ENCODE results near the gene AHNAK.

The AHNAK gene

DNA sequence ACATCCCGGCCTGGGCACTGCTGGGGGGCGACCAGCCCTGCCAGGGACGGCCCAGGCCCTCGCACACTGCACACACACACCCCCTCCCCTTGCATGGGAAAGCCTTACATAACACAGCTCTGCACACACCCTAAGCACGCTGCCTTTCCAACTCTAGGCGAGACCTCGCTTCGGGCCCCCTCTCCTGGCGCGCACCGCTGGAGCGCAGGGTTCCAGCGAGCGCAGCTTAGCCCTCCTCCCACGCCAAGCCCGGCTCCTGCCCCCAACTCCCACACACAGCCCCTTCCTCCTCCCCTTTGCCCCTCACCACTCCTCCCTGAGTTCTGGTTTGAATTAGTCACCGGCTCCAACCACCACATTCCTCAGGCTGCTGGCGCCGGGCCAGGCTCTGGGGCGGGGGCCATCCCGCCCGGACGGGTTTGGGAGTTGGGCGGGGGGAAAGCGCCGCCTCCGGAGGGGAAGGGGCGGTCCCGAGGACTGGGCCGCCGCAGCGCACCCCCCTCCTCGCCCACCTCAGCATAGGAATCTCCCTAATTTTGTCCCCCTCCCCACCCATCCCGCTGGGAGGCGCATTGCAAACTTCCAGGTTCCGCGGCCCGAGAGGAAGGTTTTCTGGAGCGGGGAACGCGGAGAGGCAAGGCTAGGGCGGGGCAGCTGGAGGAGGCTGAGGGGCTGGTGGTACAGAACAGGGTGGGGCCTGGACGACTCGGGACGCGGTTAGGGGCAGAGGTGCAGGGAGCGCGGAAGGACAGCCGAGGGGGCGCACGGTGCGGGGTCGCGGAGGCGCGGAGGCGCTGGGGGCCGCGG lies 966 bp downstream of the AHNAK start:
- TF ChIP-seq, protein P1, sequence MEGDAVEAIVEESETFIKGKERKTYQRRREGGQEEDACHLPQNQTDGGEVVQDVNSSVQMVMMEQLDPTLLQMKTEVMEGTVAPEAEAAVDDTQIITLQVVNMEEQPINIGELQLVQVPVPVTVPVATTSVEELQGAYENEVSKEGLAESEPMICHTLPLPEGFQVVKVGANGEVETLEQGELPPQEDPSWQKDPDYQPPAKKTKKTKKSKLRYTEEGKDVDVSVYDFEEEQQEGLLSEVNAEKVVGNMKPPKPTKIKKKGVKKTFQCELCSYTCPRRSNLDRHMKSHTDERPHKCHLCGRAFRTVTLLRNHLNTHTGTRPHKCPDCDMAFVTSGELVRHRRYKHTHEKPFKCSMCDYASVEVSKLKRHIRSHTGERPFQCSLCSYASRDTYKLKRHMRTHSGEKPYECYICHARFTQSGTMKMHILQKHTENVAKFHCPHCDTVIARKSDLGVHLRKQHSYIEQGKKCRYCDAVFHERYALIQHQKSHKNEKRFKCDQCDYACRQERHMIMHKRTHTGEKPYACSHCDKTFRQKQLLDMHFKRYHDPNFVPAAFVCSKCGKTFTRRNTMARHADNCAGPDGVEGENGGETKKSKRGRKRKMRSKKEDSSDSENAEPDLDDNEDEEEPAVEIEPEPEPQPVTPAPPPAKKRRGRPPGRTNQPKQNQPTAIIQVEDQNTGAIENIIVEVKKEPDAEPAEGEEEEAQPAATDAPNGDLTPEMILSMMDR (IDR thresholded peaks at IDR 0.05), result no peak

- TF ChIP-seq, protein P1 (IDR thresholded peaks at IDR 0.05), result no peak
These were observed 1.8 kb downstream of the AHNAK start for GRCh38 chr11:62544581-62545436.

GRCh38 chr11:62543680-62544444 lies 2.7 kb downstream of the AHNAK start:
- TF ChIP-seq, protein P1 (IDR thresholded peaks at IDR 0.05), result no peak

GRCh38 chr11:62542750-62543567 lies 3.6 kb downstream of the AHNAK start:
- TF ChIP-seq, protein P1 (IDR thresholded peaks at IDR 0.05), result peak; percentile 98

DNA sequence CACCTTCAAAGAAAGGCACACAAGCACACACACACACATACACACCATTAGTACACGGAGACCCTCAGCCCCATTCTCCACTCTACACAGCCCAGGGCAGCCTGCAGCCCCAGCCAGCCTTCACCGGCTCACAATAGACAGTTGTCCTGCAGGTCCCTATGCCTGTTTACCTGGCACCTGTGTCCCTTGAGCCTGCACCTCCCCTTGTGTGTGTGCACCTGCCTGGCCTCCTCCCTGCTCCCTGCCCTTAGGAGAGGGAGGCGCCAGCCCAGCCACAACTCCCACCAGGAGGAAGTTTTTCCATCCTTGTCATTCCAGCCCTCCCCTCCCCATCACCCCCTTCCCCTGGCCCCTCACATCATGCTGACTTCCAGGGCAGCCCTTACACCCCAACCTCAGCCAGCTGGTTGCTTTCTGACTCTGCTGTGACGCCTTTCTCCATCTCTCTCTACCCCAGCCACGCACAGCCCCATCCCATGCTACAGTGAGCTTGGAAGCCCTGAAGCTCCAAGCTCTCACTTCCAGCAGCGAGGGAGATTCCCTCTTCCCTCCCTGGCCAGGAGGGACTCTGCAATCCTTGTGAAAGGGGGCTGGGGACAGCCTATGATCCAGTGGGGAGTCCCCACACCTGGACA lies 4.4 kb downstream of the AHNAK start:
- TF ChIP-seq, protein P1 (IDR thresholded peaks at IDR 0.05), result no peak

- TF ChIP-seq, protein P1 (IDR thresholded peaks at IDR 0.05), result no peak
These were observed 5.6 kb downstream of the AHNAK start for GRCh38 chr11:62540804-62541701.
